ENCODE results near the gene SH3BGRL.

SH3BGRL gene

DNA sequence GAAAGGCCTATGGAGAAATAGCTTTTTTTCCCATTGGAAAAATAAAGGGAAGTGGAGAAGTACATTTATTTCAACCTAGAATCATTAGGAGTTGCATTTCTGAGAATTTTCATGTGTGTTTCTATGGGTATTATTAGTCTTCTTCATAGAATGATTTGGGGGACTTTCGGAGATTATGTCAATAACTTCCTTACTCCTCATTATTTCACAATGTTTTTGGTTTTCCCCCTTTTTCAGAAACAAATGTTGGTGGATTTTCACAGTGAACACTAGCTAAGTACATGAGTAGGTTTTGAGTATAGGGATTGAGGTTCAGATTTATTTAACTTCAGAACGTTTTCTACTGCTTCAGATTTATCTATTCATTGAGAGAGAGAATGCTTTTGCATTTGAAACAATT lies 54.0 kb downstream of the SH3BGRL start:
- Histone ChIP-seq H3K36me3 (ENCODE audit: control insufficient read depth in 1 of 2, insufficient read depth in 2 of 2, low read length in 2 of 2) (no peaks in the 10 kb centered on the region), H3K4me1 (ENCODE audit: control insufficient read depth in 1 of 2, insufficient read depth in 2 of 2, low read length in 2 of 2) (peaks cover 0 to 23% of the 10 kb centered on the region in 2 donors), H3K27me3 (ENCODE audit: control insufficient read depth in 1 of 2, insufficient read depth in 2 of 2, low read length in 2 of 2) (no peaks in the 10 kb centered on the region), H3K9ac (ENCODE audit: low read depth in 1 of 2, low read length in 2 of 2) (no peak overlapping the region), H3K27ac (ENCODE audit: low read depth, low read length) (no peak overlapping the region), H3K4me3 (ENCODE audit: low read depth in 1 of 2, low read length in 2 of 2) (no peak overlapping the region), H3K9me3 (ENCODE audit: control insufficient read depth in 1 of 2, low read length in 2 of 2) (no peaks in the 10 kb centered on the region)

DNA sequence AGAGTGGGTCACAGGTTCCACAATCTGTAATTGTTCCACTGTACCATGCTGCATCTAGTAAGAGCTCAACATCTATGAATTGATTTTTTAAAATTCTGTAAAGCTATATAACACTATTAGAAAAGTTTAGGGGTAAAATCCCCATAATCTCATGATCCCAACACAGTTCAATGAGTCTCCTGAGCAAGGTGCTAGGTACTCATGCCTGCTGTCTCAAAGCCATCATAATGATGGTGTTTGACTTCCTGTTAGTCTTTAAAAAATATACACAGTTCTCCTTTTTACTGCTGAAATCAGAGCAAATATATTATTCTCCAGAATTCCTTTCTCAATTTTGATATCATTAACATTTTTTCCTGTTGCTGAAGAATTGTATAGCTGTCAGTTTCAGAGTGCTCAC lies 55.9 kb downstream of the SH3BGRL start:
- no peaks in the 10 kb centered on the region for H3K36me3 ChIP-seq (ENCODE audit: control insufficient read depth in 1 of 2, insufficient read depth in 2 of 2, low read length in 2 of 2)

DNA sequence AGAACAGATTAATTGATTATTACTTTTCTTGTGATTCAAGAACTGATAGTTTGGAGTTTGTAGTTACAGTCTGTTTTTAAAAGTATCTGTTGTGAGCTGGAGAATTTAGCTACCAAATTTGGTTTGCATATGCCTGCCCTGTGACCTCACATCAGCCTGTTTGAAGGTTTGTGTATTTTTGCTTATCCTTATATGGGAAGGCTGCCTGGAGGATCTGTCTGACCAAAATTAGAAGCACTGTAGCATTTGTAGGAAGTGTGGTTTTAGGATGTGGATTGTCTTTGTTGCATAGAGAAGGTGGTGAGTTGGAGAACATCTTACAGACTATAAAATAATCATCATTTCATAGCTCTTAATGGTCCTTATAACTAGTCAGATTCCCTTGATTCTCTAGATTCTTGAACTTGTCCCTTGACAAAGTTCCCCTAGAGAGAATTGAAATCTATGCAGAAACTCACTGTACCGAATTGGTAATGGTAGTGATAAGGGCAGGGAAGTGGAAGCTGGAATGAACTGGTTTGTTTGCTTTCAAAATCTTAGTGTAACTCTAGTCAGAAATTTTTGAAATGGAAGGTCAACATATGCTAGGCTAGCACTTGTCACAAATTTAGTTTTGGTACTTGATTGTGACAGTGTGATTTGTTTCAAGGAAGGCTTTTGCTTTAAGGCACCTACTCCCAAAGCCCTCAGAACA lies 57.3 kb downstream of the SH3BGRL start:
- Histone ChIP-seq H3K4me3 (ENCODE audit: low read depth in 1 of 2, low read length in 2 of 2) (no peak overlapping the region), H3K9me3 (ENCODE audit: control insufficient read depth in 1 of 2, low read length in 2 of 2) (no peaks in the 10 kb centered on the region), H3K4me1 (ENCODE audit: control insufficient read depth in 1 of 2, insufficient read depth in 2 of 2, low read length in 2 of 2) (peaks cover 4 to 37% of the 10 kb centered on the region in 2 donors), H3K27ac (ENCODE audit: low read depth, low read length) (no peak overlapping the region), H3K9ac (ENCODE audit: low read depth in 1 of 2, low read length in 2 of 2) (no peak overlapping the region), H3K36me3 (ENCODE audit: control insufficient read depth in 1 of 2, insufficient read depth in 2 of 2, low read length in 2 of 2) (no peaks in the 10 kb centered on the region), H3K27me3 (ENCODE audit: control insufficient read depth in 1 of 2, insufficient read depth in 2 of 2, low read length in 2 of 2) (no peaks in the 10 kb centered on the region)

More for the DNA sequence above, 55.9 kb downstream of the SH3BGRL start:
- Histone ChIP-seq H3K27me3 (ENCODE audit: control insufficient read depth in 1 of 2, insufficient read depth in 2 of 2, low read length in 2 of 2) (no peaks in the 10 kb centered on the region), H3K4me1 (ENCODE audit: control insufficient read depth in 1 of 2, insufficient read depth in 2 of 2, low read length in 2 of 2) (peaks cover 4 to 34% of the 10 kb centered on the region in 2 donors), H3K4me3 (ENCODE audit: low read depth in 1 of 2, low read length in 2 of 2) (no peak overlapping the region), H3K27ac (ENCODE audit: low read depth, low read length) (no peak overlapping the region), H3K9ac (ENCODE audit: low read depth in 1 of 2, low read length in 2 of 2) (no peak overlapping the region), H3K9me3 (ENCODE audit: control insufficient read depth in 1 of 2, low read length in 2 of 2) (no peaks in the 10 kb centered on the region)

DNA sequence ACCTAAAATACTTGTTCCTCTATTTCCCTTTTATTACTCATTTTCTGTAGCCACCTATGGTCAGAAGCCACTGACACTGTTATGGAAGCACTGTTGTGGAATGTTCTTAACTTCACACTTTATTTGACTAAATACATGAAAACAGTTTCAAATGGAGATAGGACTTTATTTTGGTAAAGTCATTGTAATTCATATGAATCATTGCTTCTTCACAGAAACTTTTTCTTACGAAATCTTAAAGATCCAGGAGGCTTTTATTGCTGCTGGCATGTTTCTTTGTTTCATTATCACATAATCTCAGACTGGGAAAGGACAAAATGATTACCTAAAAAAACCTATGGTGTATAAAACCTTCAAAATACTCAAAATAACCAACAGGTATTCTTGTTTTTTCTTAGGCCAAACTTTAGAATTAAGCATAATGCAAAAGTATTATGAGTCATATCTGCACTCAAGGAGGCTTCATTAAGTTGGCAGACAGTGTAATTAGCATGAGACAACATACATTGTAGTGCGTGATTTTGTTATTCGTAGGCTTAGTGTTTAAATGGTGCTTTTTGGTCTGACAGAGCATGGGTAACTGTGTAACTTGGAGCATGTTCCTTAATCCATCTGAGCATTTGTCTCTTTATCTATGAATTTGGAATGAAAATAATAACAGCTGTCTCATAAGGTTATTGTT lies 58.0 kb downstream of the SH3BGRL start:
- Histone ChIP-seq H3K27me3 (ENCODE audit: control insufficient read depth in 1 of 2, insufficient read depth in 2 of 2, low read length in 2 of 2) (no peaks in the 10 kb centered on the region), H3K9ac (ENCODE audit: low read depth in 1 of 2, low read length in 2 of 2) (no peak overlapping the region), H3K36me3 (ENCODE audit: control insufficient read depth in 1 of 2, insufficient read depth in 2 of 2, low read length in 2 of 2) (no peaks in the 10 kb centered on the region), H3K9me3 (ENCODE audit: control insufficient read depth in 1 of 2, low read length in 2 of 2) (no peaks in the 10 kb centered on the region), H3K27ac (ENCODE audit: low read depth, low read length) (no peak overlapping the region), H3K4me3 (ENCODE audit: low read depth in 1 of 2, low read length in 2 of 2) (no peak overlapping the region), H3K4me1 (ENCODE audit: control insufficient read depth in 1 of 2, insufficient read depth in 2 of 2, low read length in 2 of 2) (peaks cover 4 to 37% of the 10 kb centered on the region in 2 donors)

DNA sequence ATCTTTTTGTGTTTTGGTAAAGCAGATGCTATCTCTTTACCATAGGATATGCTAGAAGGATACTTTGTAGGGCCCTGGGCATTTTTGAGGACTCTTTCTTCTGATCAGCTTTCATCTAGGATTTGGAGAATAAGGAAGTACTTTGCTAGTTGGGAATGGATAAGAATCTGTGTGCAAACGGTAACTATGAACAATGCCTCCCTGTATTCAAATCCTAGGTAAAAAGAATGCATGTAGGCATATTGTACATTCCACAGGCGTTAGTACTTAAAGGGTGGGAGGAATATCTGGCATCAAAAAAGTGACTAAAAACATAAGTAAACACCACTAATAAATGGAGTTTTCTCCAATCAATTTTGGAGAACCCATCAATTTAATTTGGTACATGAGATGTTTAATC lies 59.7 kb downstream of the SH3BGRL start:
- Histone ChIP-seq H3K4me1 (ENCODE audit: control insufficient read depth in 1 of 2, insufficient read depth in 2 of 2, low read length in 2 of 2) (peaks cover 4 to 37% of the 10 kb centered on the region in 2 donors), H3K4me3 (ENCODE audit: low read depth in 1 of 2, low read length in 2 of 2) (no peak overlapping the region), H3K27ac (ENCODE audit: low read depth, low read length) (no peak overlapping the region)

DNA sequence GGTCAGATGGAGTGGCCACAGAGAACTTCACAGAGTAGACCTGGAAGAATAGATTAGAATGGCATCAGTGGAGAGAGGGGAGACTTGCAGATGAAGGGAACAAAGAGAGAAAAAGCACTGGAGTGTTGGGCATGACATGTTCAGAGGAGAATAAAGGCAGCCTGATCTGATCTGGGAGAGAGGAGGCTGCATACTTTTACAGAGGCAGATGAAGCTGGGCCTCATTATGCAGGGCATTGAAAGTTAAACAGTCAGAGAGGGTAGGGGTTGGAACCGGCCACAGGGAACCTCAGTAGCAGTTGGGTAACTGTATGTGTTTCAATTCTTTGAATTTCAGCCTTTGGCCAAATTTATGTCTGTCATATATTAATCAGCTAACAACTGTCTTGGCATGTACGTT lies 61.2 kb downstream of the SH3BGRL start:
- H3K9ac ChIP-seq (ENCODE audit: low read depth in 1 of 2, low read length in 2 of 2) = no peak overlapping the region
- no peaks in the 10 kb centered on the region for H3K27me3 ChIP-seq (ENCODE audit: control insufficient read depth in 1 of 2, insufficient read depth in 2 of 2, low read length in 2 of 2)
- no peaks in the 10 kb centered on the region for H3K9me3 ChIP-seq (ENCODE audit: control insufficient read depth in 1 of 2, low read length in 2 of 2)
- H3K4me3 ChIP-seq (ENCODE audit: low read depth in 1 of 2, low read length in 2 of 2) = no peak overlapping the region
- H3K27ac ChIP-seq (ENCODE audit: low read depth, low read length) = no peak overlapping the region
- no peaks in the 10 kb centered on the region for H3K36me3 ChIP-seq (ENCODE audit: control insufficient read depth in 1 of 2, insufficient read depth in 2 of 2, low read length in 2 of 2)
- peaks cover 4 to 30% of the 10 kb centered on the region in 2 donors for H3K4me1 ChIP-seq (ENCODE audit: control insufficient read depth in 1 of 2, insufficient read depth in 2 of 2, low read length in 2 of 2)

More for the DNA sequence above, 59.7 kb downstream of the SH3BGRL start:
- H3K9ac ChIP-seq (ENCODE audit: low read depth in 1 of 2, low read length in 2 of 2) = no peak overlapping the region
- no peaks in the 10 kb centered on the region for H3K9me3 ChIP-seq (ENCODE audit: control insufficient read depth in 1 of 2, low read length in 2 of 2)
- H3K27me3 ChIP-seq (ENCODE audit: control insufficient read depth in 1 of 2, insufficient read depth in 2 of 2, low read length in 2 of 2) = no peaks in the 10 kb centered on the region
- H3K36me3 ChIP-seq (ENCODE audit: control insufficient read depth in 1 of 2, insufficient read depth in 2 of 2, low read length in 2 of 2) = no peaks in the 10 kb centered on the region

DNA sequence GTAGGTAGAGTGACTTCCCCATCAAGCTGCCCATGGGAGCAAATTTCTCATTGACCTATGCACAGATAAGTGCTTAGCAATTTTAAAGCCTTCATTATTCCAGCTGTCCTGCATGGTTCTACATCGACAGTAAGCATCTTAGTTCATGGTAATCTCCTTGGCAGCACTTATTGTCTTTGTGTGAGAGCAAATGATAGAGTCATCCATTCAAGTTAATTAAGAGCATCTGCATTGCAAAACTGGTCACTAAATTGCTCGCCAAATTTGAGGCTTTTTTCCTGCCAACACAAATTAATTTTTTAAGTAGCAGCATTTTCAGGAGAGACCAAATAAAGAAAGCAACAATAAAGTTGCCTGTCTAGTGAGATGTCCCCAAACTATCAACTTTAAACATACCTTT lies 76.7 kb downstream of the SH3BGRL start:
- Histone ChIP-seq H3K9ac (ENCODE audit: low read depth in 1 of 2, low read length in 2 of 2) (no peak overlapping the region), H3K4me1 (ENCODE audit: control insufficient read depth in 1 of 2, insufficient read depth in 2 of 2, low read length in 2 of 2) (no peaks in the 10 kb centered on the region)

DNA sequence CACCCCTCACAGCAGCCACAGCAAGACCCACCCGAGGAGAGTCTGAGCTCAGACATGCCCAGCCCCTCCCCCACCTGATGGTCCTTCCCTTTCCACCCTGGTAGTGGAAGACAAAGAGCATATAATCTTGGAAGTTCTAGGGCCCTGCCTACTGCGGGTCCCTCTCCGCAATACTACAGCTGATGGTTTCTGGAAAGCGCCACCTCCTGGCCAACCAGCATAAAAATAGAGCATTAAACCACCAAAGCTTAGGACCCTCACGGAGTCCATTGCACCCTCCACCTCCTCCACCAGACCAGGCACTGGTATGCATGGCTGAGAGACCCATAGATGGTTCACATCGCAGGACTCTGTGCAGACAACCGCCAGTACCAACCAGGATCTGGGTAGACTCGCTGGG lies 78.2 kb downstream of the SH3BGRL start:
- Histone ChIP-seq H3K9me3 (ENCODE audit: control insufficient read depth in 1 of 2, low read length in 2 of 2) (no peaks in the 10 kb centered on the region), H3K4me3 (ENCODE audit: low read depth in 1 of 2, low read length in 2 of 2) (no peak overlapping the region), H3K36me3 (ENCODE audit: control insufficient read depth in 1 of 2, insufficient read depth in 2 of 2, low read length in 2 of 2) (peaks cover 0 to 4% of the 10 kb centered on the region in 2 donors), H3K9ac (ENCODE audit: low read depth in 1 of 2, low read length in 2 of 2) (no peak overlapping the region), H3K4me1 (ENCODE audit: control insufficient read depth in 1 of 2, insufficient read depth in 2 of 2, low read length in 2 of 2) (no peaks in the 10 kb centered on the region), H3K27me3 (ENCODE audit: control insufficient read depth in 1 of 2, insufficient read depth in 2 of 2, low read length in 2 of 2) (no peaks in the 10 kb centered on the region), H3K27ac (ENCODE audit: low read depth, low read length) (no peak overlapping the region)

More for the DNA sequence above, 76.7 kb downstream of the SH3BGRL start:
- no peak overlapping the region for H3K27ac ChIP-seq (ENCODE audit: low read depth, low read length)
- no peaks in the 10 kb centered on the region for H3K9me3 ChIP-seq (ENCODE audit: control insufficient read depth in 1 of 2, low read length in 2 of 2)
- no peak overlapping the region for H3K4me3 ChIP-seq (ENCODE audit: low read depth in 1 of 2, low read length in 2 of 2)
- H3K36me3 ChIP-seq (ENCODE audit: control insufficient read depth in 1 of 2, insufficient read depth in 2 of 2, low read length in 2 of 2) = peaks cover 0 to 4% of the 10 kb centered on the region in 2 donors
- H3K27me3 ChIP-seq (ENCODE audit: control insufficient read depth in 1 of 2, insufficient read depth in 2 of 2, low read length in 2 of 2) = no peaks in the 10 kb centered on the region

DNA sequence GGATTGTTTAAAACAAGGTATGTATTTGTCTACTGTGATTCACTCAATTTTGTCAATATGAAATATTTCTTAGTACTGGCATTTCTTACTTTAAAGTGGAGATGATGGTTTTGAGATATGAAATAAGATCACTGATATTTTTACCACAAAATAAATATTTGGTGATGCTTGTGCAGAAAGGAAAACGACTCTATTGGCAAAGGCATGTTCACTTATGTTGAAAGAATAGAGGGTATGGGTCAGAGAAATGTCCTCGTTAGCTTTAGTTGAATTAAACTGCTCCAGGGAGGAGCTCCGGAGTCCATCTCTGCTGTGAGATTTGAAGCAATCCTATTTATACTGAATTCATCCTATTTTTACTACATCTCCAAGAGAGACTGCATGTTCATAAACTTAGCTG lies 84.2 kb downstream of the SH3BGRL start:
- Histone ChIP-seq H3K9ac (ENCODE audit: low read depth in 1 of 2, low read length in 2 of 2) (no peak overlapping the region), H3K9me3 (ENCODE audit: control insufficient read depth in 1 of 2, low read length in 2 of 2) (no peaks in the 10 kb centered on the region), H3K27ac (ENCODE audit: low read depth, low read length) (no peak overlapping the region), H3K36me3 (ENCODE audit: control insufficient read depth in 1 of 2, insufficient read depth in 2 of 2, low read length in 2 of 2) (no peaks in the 10 kb centered on the region), H3K27me3 (ENCODE audit: control insufficient read depth in 1 of 2, insufficient read depth in 2 of 2, low read length in 2 of 2) (no peaks in the 10 kb centered on the region), H3K4me3 (ENCODE audit: low read depth in 1 of 2, low read length in 2 of 2) (no peak overlapping the region), H3K4me1 (ENCODE audit: control insufficient read depth in 1 of 2, insufficient read depth in 2 of 2, low read length in 2 of 2) (no peaks in the 10 kb centered on the region)

DNA sequence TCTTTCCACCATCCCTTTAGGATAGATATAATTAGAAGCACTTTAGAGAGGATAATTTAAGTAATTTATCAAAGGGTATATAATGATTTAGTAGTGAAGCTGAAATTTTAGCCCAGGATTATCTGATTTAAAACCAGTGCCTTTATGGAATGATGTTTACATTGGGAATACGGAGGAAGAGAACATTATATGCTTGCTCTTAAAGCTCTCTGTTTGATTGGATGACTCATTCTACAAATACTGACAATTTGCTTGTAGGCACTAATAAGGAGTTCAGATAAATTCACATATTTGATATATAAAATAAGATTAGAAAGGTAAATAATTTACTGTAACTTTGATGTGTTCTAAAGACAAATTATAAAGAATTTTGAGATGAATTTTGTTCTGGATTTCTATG lies 84.7 kb downstream of the SH3BGRL start:
- Histone ChIP-seq H3K9ac (ENCODE audit: low read depth in 1 of 2, low read length in 2 of 2) (no peak overlapping the region), H3K4me3 (ENCODE audit: low read depth in 1 of 2, low read length in 2 of 2) (no peak overlapping the region), H3K27ac (ENCODE audit: low read depth, low read length) (no peak overlapping the region), H3K4me1 (ENCODE audit: control insufficient read depth in 1 of 2, insufficient read depth in 2 of 2, low read length in 2 of 2) (no peaks in the 10 kb centered on the region), H3K9me3 (ENCODE audit: control insufficient read depth in 1 of 2, low read length in 2 of 2) (peaks cover 0 to under 1% of the 10 kb centered on the region in 2 donors), H3K27me3 (ENCODE audit: control insufficient read depth in 1 of 2, insufficient read depth in 2 of 2, low read length in 2 of 2) (no peaks in the 10 kb centered on the region), H3K36me3 (ENCODE audit: control insufficient read depth in 1 of 2, insufficient read depth in 2 of 2, low read length in 2 of 2) (no peaks in the 10 kb centered on the region)

All from duodenal mucosa (tissue), 2 donors.